Spinal cord (tissue), 10 donors: ENCODE data around the gene PYGM. TPM values are rescaled to one million over a fixed set of nuclear protein-coding genes. Genes with fewer than 3 reads are reported as not detected.
"Not testable (repeated sequence)": the region's sequence is repeated elsewhere in the genome, so short reads cannot be mapped to it uniquely, and the experiment has no call there.

Experiments used
- DNase-seq, 6 donors: peaks; one replicate each; pipeline versions ENCODE4 v3.0.0 to v3.0.0-alpha.2; 2013 to 2015; ENCODE audit warnings: low spot score in 6 of 6, low read depth in 4 of 6
- H3K27ac ChIP-seq: one replicate; pipeline ENCODE4 v1.5.1; 2013; ENCODE audit warnings: low read depth, low read length, control low read depth
- H3K27me3 ChIP-seq: one replicate; pipeline ENCODE4 v1.6.1; 2013; ENCODE audit warnings: low read length; ENCODE audit not compliant: control insufficient read depth, insufficient read depth
- H3K36me3 ChIP-seq: one replicate; pipeline ENCODE4 v1.6.1; 2013; ENCODE audit warnings: low read length; ENCODE audit not compliant: control insufficient read depth, insufficient read depth
- H3K4me1 ChIP-seq: one replicate; pipeline ENCODE4 v1.6.1; 2013; ENCODE audit warnings: low read length; ENCODE audit not compliant: control insufficient read depth, insufficient read depth
- H3K4me3 ChIP-seq: one replicate; pipeline ENCODE4 v1.5.1; 2013; ENCODE audit warnings: low read depth, low read length, control low read depth
- H3K9me3 ChIP-seq: one replicate; pipeline ENCODE4 v1.6.1; 2013; ENCODE audit warnings: low read length; ENCODE audit not compliant: control insufficient read depth, insufficient read depth
- WGBS: methylation state at CpG from one replicate; pipeline ENCODE4 v1.1.5; 2013; ENCODE audit warnings: missing lambda C conversion rate; ENCODE audit not compliant: insufficient coverage; 5-methylcytosine and 5-hydroxymethylcytosine counted together
- polyA plus RNA-seq, 2 donors: library from polyadenylated mRNA; unstranded; fragments of 120-200 nt; gene quantifications; one replicate each; pipeline ENCODE4 v1.2.1, GENCODE V29; 2013; ENCODE audit not compliant: insufficient read length in 2 of 2
- total RNA-seq, 2 donors: library from RNA; depleted of rRNA in 1 of 2; stranded (reverse); fragments of 120-200 nt in 1 of 2; fragments of >200 nt in 1 of 2; gene quantifications; one replicate each; pipeline versions ENCODE4 v1.2.3 to v1.2.4, GENCODE V29; 2013 to 2014
- donor health status: healthy.

The PYGM gene
- total and polyA plus RNA-seq, 4 donors = 8.3 to 13.6 (median 11.5) TPM

GRCh38 chr11:64711956-64712362 is 47.8 kb downstream of the PYGM start:
- peaks cover 16% of the 10 kb centered on the region for H3K36me3 ChIP-seq
- H3K4me1 ChIP-seq = peaks cover 63% of the 10 kb centered on the region
- no peaks in the 10 kb centered on the region for H3K9me3 ChIP-seq
- no peak for DNase-seq
- no peak overlapping the region for H3K4me3 ChIP-seq
- 78% methylated on average over 19 of the region's 19 CpGs for WGBS
- H3K27me3 ChIP-seq = peaks cover 15% of the 10 kb centered on the region
- no peak overlapping the region for H3K27ac ChIP-seq

DNA sequence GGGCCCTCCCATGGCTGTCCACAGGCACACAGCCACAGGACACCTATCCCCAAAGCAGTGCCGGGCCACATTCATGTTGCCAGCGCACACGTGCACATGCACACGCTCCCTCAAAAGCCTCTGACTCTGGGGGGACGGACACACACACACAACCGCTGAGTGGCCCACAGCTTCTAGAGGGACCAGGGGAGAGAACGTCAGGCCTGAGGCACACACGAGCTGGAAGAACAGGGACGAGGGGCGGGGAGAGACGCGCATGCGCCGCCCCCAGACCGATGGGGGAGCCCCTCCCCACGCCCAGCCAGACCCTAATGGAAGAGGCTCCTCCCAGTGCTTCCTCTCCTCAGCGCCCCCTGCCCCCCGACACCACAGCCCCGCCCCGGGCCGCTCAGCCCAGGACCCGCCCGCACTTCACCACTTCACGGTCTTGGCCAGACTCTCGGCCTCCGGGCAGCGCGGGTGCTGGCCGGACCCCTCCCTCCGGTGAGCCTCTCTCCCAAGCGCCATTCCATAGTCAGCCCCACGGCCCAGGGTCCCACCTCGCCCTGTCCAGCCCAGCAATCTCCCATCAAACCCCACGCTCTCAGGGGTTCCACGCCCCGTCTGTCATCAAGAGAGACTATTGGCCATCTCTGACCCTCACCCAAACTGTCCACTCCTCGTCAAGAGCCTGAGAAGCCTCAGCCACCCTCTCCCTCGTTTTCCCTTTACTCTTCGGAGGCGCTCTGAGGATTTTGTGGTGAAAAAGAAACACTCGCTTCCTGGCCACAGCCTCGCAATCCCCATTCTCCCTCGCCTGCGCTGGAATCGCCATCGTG is 48.4 kb downstream of the PYGM start:
- Histone ChIP-seq H3K36me3 (peaks cover 14% of the 10 kb centered on the region), H3K9me3 (no peaks in the 10 kb centered on the region), H3K27me3 (peaks cover 15% of the 10 kb centered on the region), H3K4me1 (peaks cover 57% of the 10 kb centered on the region), H3K27ac (no peak overlapping the region), H3K4me3 (peak overlapping the region; percentile 24)
- 25% methylated on average over 44 of the region's 46 CpGs for WGBS
- DNase-seq = peak in 2 of 6 donors; percentile 62 to 69

DNA sequence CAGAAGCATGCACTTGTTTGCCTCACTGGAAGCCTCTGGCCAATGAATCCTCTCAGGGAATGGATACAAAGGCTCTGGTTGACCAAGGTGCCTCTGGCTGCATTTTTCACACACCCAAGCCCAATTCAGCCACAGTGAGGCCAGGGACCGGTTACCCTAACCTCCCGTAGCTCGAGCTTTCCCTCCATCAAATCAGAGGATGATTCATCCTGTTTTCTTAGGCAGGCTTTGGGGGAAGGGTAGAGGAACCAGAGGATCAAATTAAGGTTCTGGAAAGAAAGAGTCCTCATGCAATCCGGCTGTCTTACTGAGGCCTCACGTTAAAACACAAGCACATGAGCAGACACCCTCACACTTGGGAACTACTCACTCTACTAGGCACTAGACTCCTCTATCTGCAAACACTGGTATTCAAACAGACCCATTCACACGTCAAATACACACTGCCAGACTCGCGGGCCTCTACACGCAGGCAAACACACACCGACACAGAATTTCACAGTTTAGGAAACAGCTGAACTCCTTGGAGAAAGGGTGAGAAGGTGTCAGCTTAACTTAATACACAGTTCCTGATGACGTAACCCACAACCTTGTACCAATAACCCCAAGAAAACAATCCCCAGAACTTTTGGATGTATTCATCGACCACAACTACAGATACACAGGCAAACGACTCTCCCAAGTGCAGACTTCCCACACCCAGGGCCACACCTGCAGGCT is 49.2 kb downstream of the PYGM start:
- peak overlapping the region; percentile 24 for H3K4me3 ChIP-seq
- H3K36me3 ChIP-seq = peaks cover 12% of the 10 kb centered on the region
- H3K27ac ChIP-seq = no peak overlapping the region
- peaks cover 15% of the 10 kb centered on the region for H3K27me3 ChIP-seq
- H3K9me3 ChIP-seq = no peaks in the 10 kb centered on the region
- WGBS = 44% methylated on average over 5 of the region's 13 CpGs
- peaks cover 49% of the 10 kb centered on the region for H3K4me1 ChIP-seq
- DNase-seq = no peak

DNA sequence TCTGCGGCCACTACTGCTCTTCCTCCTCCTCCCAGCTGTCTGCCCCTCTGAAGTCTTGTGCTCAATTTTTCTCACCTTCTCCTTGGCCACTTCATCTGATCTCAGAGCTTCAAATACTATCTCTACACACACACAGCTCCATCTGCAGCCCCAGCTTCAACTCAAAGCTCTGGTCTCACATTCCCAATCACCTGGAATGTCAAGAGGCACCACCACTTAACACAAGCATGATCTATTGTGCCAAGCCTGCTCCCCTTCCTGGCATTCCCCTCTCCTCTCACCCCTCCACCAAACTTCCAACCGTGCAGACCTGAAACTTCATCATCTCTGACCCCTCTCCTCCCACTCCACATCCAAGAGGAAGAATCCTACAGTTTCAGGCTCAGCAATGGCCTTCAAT is 54.3 kb downstream of the PYGM start:
- peaks cover 8% of the 10 kb centered on the region for H3K4me1 ChIP-seq
- H3K27ac ChIP-seq = no peak overlapping the region
- no peaks in the 10 kb centered on the region for H3K9me3 ChIP-seq
- DNase-seq = no peak
- no peak overlapping the region for H3K4me3 ChIP-seq
- no peaks in the 10 kb centered on the region for H3K36me3 ChIP-seq
- WGBS = 9% methylated on average over 2 of the region's 2 CpGs
- H3K27me3 ChIP-seq = no peaks in the 10 kb centered on the region

GRCh38 chr11:64703048-64703447 is 56.7 kb downstream of the PYGM start:
- 92% methylated on average over 2 of the region's 2 CpGs for WGBS
- H3K36me3 ChIP-seq = no peaks in the 10 kb centered on the region
- no peaks in the 10 kb centered on the region for H3K27me3 ChIP-seq
- H3K4me3 ChIP-seq = no peak overlapping the region
- DNase-seq = no peak
- no peaks in the 10 kb centered on the region for H3K4me1 ChIP-seq
- no peaks in the 10 kb centered on the region for H3K9me3 ChIP-seq
- no peak overlapping the region for H3K27ac ChIP-seq

DNA sequence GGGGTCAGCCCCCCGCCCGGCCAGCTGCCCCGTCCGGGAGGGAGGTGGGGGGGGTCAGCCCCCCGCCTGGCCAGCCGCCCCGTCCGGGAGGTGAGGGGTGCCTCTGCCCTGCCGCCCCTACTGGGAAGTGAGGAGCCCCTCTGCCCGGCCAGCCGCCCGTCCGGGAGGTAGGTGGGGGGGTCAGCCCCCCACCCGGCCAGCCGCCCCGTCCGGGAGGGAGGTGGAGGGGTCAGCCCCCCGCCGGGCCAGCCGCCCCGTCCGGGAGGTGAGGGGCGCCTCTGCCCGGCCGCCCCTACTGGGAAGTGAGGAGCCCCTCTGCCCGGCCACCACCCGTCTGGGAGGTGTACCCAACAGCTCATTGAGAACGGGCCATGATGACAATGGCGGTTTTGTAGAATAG is 57.8 kb downstream of the PYGM start:
- H3K4me3 ChIP-seq, DNase-seq, H3K9me3 ChIP-seq, H3K4me1 ChIP-seq, H3K27ac ChIP-seq, H3K36me3 ChIP-seq, H3K27me3 ChIP-seq: not testable (repeated sequence)
- 94% methylated on average over 3 of the region's 29 CpGs for WGBS

DNA sequence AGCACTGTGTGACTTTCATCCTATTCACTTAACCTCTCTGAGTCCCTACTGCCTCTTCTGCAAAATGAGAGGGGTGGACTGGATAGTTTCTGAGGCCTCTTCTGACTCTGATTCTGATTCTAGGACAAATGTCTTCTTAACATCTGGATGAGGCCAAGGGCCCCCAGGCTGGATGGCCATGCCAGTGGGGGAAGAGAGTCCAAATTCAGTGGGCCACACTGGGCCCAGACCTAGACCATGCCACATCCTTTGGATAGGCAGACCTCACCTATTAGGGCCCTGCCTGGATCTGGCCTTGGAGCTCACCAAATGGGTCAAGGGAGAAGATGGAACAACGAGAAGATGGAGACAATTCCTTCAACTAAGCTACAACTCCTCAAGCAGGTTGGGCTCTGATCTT is 61.3 kb downstream of the PYGM start:
- no peaks in the 10 kb centered on the region for H3K9me3 ChIP-seq
- H3K4me1 ChIP-seq = peaks cover 39% of the 10 kb centered on the region
- WGBS = no CpG with 5 or more reads among the region's 1 CpG
- no peak for DNase-seq
- no peak overlapping the region for H3K4me3 ChIP-seq
- no peak overlapping the region for H3K27ac ChIP-seq
- no peaks in the 10 kb centered on the region for H3K27me3 ChIP-seq
- no peaks in the 10 kb centered on the region for H3K36me3 ChIP-seq

GRCh38 chr11:64697663-64698375 is 62.0 kb downstream of the PYGM start:
- 85% methylated on average over 6 of the region's 7 CpGs for whole genome bisulfite sequencing
- peaks cover 45% of the 10 kb centered on the region for H3K4me1 ChIP-seq
- DNase-seq = no peak
- no peaks in the 10 kb centered on the region for H3K9me3 ChIP-seq
- no peaks in the 10 kb centered on the region for H3K27me3 ChIP-seq
- H3K4me3 ChIP-seq = no peak overlapping the region
- no peak overlapping the region for H3K27ac ChIP-seq
- no peaks in the 10 kb centered on the region for H3K36me3 ChIP-seq
